Stimulated activated CD8-positive, alpha-beta memory T cell treated with anti-CD3 and anti-CD28 coated beads, Interleukin-15, amount 100 ng/mL, for 24 hours (primary cell): Measurements from ENCODE around the gene MAPKAPK2.
A peak's percentile ranks its signal among the peaks of the same experiment; 100 is the strongest.

Experiments used
- DNase-seq: peaks from one replicate; pipeline ENCODE4 v3.0.0-alpha.2; 2020; ENCODE audit warnings: low read depth

The MAPKAPK2 gene

GRCh38 chr1:206661161-206661820 is 23.4 kb upstream of the MAPKAPK2 start:
- DNase-seq, result no peak

GRCh38 chr1:206662396-206663092 is 22.2 kb upstream of the MAPKAPK2 start:
- no peak for DNase-seq

- DNase-seq, result no peak
Measured at GRCh38 chr1:206663362-206663761, 21.3 kb upstream of the MAPKAPK2 start.

GRCh38 chr1:206663832-206664652 is 20.7 kb upstream of the MAPKAPK2 start:
- peak; percentile 30 for DNase-seq

GRCh38 chr1:206664740-206665139 is 20.0 kb upstream of the MAPKAPK2 start:
- DNase-seq, result no peak

- no peak for DNase-seq
Measured at GRCh38 chr1:206666031-206666561, 18.6 kb upstream of the MAPKAPK2 start.

- DNase-seq, result no peak
Measured at GRCh38 chr1:206666954-206667665, 17.6 kb upstream of the MAPKAPK2 start.

- no peak for DNase-seq
Measured at GRCh38 chr1:206668351-206668750, 16.4 kb upstream of the MAPKAPK2 start.

- no peak for DNase-seq
Measured at GRCh38 chr1:206668874-206669410, 15.8 kb upstream of the MAPKAPK2 start.

- DNase-seq, result no peak
Measured at GRCh38 chr1:206672011-206672688, 12.6 kb upstream of the MAPKAPK2 start.

- no peak for DNase-seq
Measured at GRCh38 chr1:206672844-206673758, 11.6 kb upstream of the MAPKAPK2 start.

- DNase-seq, result no peak
Measured at GRCh38 chr1:206674236-206674635, 10.5 kb upstream of the MAPKAPK2 start.

- no peak for DNase-seq
Measured at GRCh38 chr1:206674745-206675175, 9.9 kb upstream of the MAPKAPK2 start.

GRCh38 chr1:206676499-206676898 is 8.2 kb upstream of the MAPKAPK2 start:
- DNase-seq, result no peak

GRCh38 chr1:206678490-206678889 is 6.2 kb upstream of the MAPKAPK2 start:
- DNase-seq, result no peak

- no peak for DNase-seq
Measured at GRCh38 chr1:206679738-206680211, 4.9 kb upstream of the MAPKAPK2 start.

GRCh38 chr1:206680279-206680678 is 4.4 kb upstream of the MAPKAPK2 start:
- no peak for DNase-seq

GRCh38 chr1:206681359-206681758 is 3.3 kb upstream of the MAPKAPK2 start:
- no peak for DNase-seq

GRCh38 chr1:206682111-206682510 is 2.6 kb upstream of the MAPKAPK2 start:
- DNase-seq, result no peak

GRCh38 chr1:206683313-206683712 is 1.4 kb upstream of the MAPKAPK2 start:
- DNase-seq, result no peak
